Fibroblast of lung (primary cell): Measurements from ENCODE around the gene KIR3DL3. TPM values are rescaled to one million over a fixed set of nuclear protein-coding genes. Genes with fewer than 3 reads are reported as not detected.
"Not testable (repeated sequence)": the region's sequence is repeated elsewhere in the genome, so short reads cannot be mapped to it uniquely, and the experiment has no call there.

Source experiments
- DNase-seq, 2 donors: peaks; one replicate each; pipeline versions ENCODE4 v3.0.0 to v3.0.0-alpha.2; 2010; ENCODE audit warnings: low read depth in 2 of 2
- H2AFZ ChIP-seq: 2 replicates; pipeline ENCODE4 v1.5.1; 2012; ENCODE audit warnings: low read length, control low read depth, inconsistent platforms
- H3K27ac ChIP-seq: 2 replicates; pipeline ENCODE4 v1.5.1; 2011; ENCODE audit warnings: low read length, control low read depth; ENCODE audit not compliant: insufficient read depth
- H3K27me3 ChIP-seq: 2 replicates; pipeline ENCODE4 v1.5.1; 2011; ENCODE audit warnings: mild to moderate bottlenecking, low read length; ENCODE audit not compliant: control insufficient read depth, insufficient read depth
- H3K36me3 ChIP-seq: 2 replicates; pipeline ENCODE4 v1.5.1; 2011; ENCODE audit warnings: low read length; ENCODE audit not compliant: control insufficient read depth, insufficient read depth
- H3K4me1 ChIP-seq: 2 replicates; pipeline ENCODE4 v1.5.1; 2011; ENCODE audit warnings: low read length; ENCODE audit not compliant: control insufficient read depth, insufficient read depth; ENCODE audit errors: extremely low read depth
- H3K4me2 ChIP-seq: 2 replicates; pipeline ENCODE4 v1.5.1; 2011; ENCODE audit warnings: low read length, control low read depth; ENCODE audit not compliant: insufficient read depth; ENCODE audit errors: extremely low read depth
- H3K4me3 ChIP-seq, 4 experiments: fragments of 200-600 bp in 1 of 4; sonication (generic) in 1 of 4; replicated peaks in 1 of 4; 2 replicates each; pipeline ENCODE4 v1.5.1; 2011 to 2016; ENCODE audit warnings: low read length in 4 of 4, low read depth in 3 of 4, mild to moderate bottlenecking in 3 of 4, control low read depth in 2 of 4, inconsistent platforms in 1 of 4, mixed read lengths in 1 of 4; ENCODE audit not compliant: insufficient read depth in 1 of 4; ENCODE audit errors: control extremely low read depth in 1 of 4
- H3K79me2 ChIP-seq: 2 replicates; pipeline ENCODE4 v1.5.1; 2012; ENCODE audit warnings: mild to moderate bottlenecking, low read length, inconsistent platforms; ENCODE audit not compliant: control insufficient read depth, insufficient read depth
- H3K9ac ChIP-seq: 2 replicates; pipeline ENCODE4 v1.5.1; 2011; ENCODE audit warnings: mild to moderate bottlenecking, low read length, control low read depth; ENCODE audit not compliant: insufficient read depth
- H3K9me3 ChIP-seq: 2 replicates; pipeline ENCODE4 v1.5.1; 2012; ENCODE audit warnings: low read depth, low read length; ENCODE audit not compliant: control insufficient read depth, insufficient read depth
- H4K20me1 ChIP-seq: 2 replicates; pipeline ENCODE4 v1.5.1; 2011; ENCODE audit warnings: low read length; ENCODE audit not compliant: control insufficient read depth, insufficient read depth; ENCODE audit errors: extremely low read depth
- polyA plus RNA-seq, 2 donors: library from polyadenylated mRNA; depleted of rRNA in 1 of 2; stranded (reverse) in 1 of 2; unstranded in 1 of 2; fragments of >200 nt; gene quantifications; 2 replicates each; pipeline ENCODE4 v1.2.1, GENCODE V29; 2011 to 2012; ENCODE audit warnings: missing spikeins in 1 of 2
- total RNA-seq: library from RNA; depleted of rRNA; stranded (reverse); fragments of >200 nt; gene quantifications from 2 replicates; pipeline ENCODE4 v1.2.1, GENCODE V29; 2014

KIR3DL3 gene
- total and polyA plus RNA-seq, 2 donors (not counting 1 experiment from before 2014, with no cell fraction given), result not detected

GRCh38 chr19:54771018-54771960 lies 47.0 kb downstream of the KIR3DL3 start:
- not testable (repeated sequence) for H4K20me1 ChIP-seq, H3K27ac ChIP-seq, H3K4me2 ChIP-seq, H3K4me3 ChIP-seq, H3K9ac ChIP-seq, H3K79me2 ChIP-seq, DNase-seq, H3K36me3 ChIP-seq, H3K4me1 ChIP-seq, H2AFZ ChIP-seq, H3K9me3 ChIP-seq, H3K27me3 ChIP-seq

DNA sequence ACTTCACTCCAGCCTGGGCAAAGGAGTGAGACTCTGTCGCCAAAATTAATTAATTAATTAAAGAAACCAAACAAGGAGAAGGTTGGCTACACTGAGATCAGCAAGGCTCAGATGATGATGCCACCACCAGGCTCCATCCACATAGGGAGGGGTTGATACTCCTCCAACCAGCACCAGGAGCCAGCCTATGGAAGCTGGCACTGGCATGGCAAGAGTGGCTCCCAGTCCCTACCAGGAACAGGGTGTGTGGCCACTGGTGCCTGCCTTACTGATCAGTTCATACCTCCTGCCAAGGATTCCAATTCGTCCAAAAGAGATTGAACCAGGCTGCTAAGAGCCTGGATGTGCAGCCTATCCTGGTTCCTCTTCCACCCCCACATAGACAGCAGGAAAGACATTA lies 48.4 kb downstream of the KIR3DL3 start:
- H3K4me3 ChIP-seq, H3K9ac ChIP-seq, H3K79me2 ChIP-seq, H3K9me3 ChIP-seq, DNase-seq, H3K27ac ChIP-seq, H3K4me2 ChIP-seq, H3K27me3 ChIP-seq, H3K36me3 ChIP-seq, H3K4me1 ChIP-seq, H2AFZ ChIP-seq, H4K20me1 ChIP-seq: not testable (repeated sequence)

GRCh38 chr19:54775095-54775815 lies 51.0 kb downstream of the KIR3DL3 start:
- not testable (repeated sequence) for H3K4me2 ChIP-seq, H3K27ac ChIP-seq, H4K20me1 ChIP-seq, H3K36me3 ChIP-seq, H3K4me1 ChIP-seq, DNase-seq, H3K79me2 ChIP-seq, H2AFZ ChIP-seq, H3K9ac ChIP-seq, H3K4me3 ChIP-seq, H3K27me3 ChIP-seq, H3K9me3 ChIP-seq

DNA sequence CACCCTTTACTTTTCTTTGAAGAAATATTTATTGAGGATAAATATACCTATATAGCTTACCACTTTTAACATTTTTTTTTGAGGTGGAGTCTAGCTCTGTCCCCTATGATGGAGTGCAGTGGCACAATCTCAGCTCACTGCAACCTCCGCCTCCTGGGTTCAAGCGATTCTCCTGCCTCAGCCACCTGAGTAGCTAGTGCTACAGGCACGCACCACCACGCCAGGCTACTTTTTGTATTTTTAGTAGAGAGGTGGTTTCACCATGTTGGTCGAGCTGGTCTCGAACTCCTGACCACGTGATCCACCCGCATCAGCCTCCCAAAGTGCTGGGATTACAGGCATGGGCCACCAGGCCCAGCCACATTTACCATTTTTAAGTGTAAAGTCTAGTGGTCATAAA lies 51.6 kb downstream of the KIR3DL3 start:
- not testable (repeated sequence) for H4K20me1 ChIP-seq, H3K4me3 ChIP-seq, H3K4me1 ChIP-seq, H2AFZ ChIP-seq, H3K4me2 ChIP-seq, H3K27ac ChIP-seq, H3K79me2 ChIP-seq, DNase-seq, H3K9ac ChIP-seq, H3K9me3 ChIP-seq, H3K27me3 ChIP-seq, H3K36me3 ChIP-seq

DNA sequence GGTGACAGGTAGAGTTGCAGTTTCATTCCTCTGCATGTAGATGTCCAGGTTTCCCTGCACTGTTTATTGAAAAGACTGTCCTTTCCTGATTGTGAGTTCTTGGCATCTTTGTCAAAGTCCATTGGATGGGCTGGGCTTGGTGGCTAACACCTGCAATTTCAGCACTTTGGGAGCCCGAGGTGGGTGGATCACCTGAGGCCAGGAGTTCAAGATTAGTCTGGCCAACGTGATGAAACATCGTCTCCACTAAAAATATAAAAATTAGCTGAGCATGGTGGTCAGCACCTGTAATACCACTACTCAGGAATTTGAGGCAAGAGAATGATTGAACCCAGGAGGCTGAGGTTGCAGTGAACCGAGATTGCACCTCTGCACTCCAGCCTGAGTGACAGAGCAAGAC lies 53.6 kb downstream of the KIR3DL3 start:
- not testable (repeated sequence) for H3K4me1 ChIP-seq, H2AFZ ChIP-seq, H3K9me3 ChIP-seq, H3K9ac ChIP-seq, H3K4me2 ChIP-seq, H3K4me3 ChIP-seq, H4K20me1 ChIP-seq, H3K27ac ChIP-seq, H3K79me2 ChIP-seq, DNase-seq, H3K27me3 ChIP-seq, H3K36me3 ChIP-seq

DNA sequence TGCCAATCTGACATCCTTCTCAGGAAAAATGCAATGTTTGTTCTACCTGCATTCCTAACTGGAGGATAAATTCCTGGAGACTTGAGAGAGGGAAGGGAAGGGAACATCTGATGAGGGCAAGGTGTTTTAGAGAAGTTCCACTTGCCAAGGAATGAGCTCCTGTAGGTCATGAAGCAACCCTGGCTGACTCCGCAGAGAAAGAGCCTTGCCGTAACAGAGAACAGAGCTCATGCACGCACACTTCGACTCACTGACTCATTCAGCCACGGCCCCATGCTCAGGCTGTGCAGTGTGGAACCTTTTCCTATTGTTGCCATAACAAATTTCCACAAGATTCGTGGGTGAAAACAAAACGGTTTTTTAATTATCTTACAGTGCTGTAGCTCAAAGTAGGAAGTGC lies 54.7 kb downstream of the KIR3DL3 start:
- not testable (repeated sequence) for H3K9ac ChIP-seq, H3K9me3 ChIP-seq, H3K4me2 ChIP-seq, H3K27ac ChIP-seq, H3K36me3 ChIP-seq, H3K4me3 ChIP-seq, H4K20me1 ChIP-seq, H3K4me1 ChIP-seq, DNase-seq, H3K27me3 ChIP-seq, H2AFZ ChIP-seq, H3K79me2 ChIP-seq
